GM12878 (cell line): ENCODE results near the gene RALGPS2. TPM values are rescaled to one million over a fixed set of nuclear protein-coding genes. Genes with fewer than 3 reads are reported as not detected.

ENCODE experiments used
- ATAC-seq: fragments of 200-7000 bp; cut with Tn5 transposase; 3 replicates; pipeline ENCODE4 v1.9.1; 2020; ENCODE audit warnings: mild to moderate bottlenecking, moderate library complexity
- BruUV-seq: library from RNA; stranded (reverse); fragments of 400-500 nt; replicated peaks from 2 replicates; lab custom pipeline; 2021; lab: Mats Ljungman, UMichigan
- CTCF ChIA-PET: fragments of 300-600 bp; sonication (Branson Sonifier 250); formaldehyde crosslinking; extraction: SDS; loops from one replicate; lab custom pipeline; 2021; ENCODE audit warnings: inconsistent platforms; lab: Yijun Ruan, JAX
- POLR2A ChIA-PET: fragments of 350-600 bp; formaldehyde crosslinking; extraction: SDS; loops from one replicate; lab custom pipeline; 2021; ENCODE audit warnings: inconsistent platforms; lab: Charles Lee
- RAD21 ChIA-PET: fragments of 300-600 bp; sonication (Branson Sonifier 250); formaldehyde crosslinking; loops from one replicate; lab custom pipeline; 2023; ENCODE audit warnings: antibody characterized with exemption; ENCODE audit not compliant: unreplicated experiment; lab: Charles Lee
- SMC1A ChIA-PET: fragments of 300-600 bp; sonication (Branson Sonifier 250); formaldehyde crosslinking; loops from one replicate; lab custom pipeline; 2023; ENCODE audit not compliant: unreplicated experiment, uncharacterized antibody; lab: Charles Lee
- DNase-seq: peaks from one replicate; pipeline ENCODE4 v3.0.0-alpha.2; 2011; ENCODE audit warnings: low read depth, low spot score
- FAIRE-seq: peaks from 3 replicates; lab custom pipeline; 2011; peaks lifted over from hg19 to GRCh38; lab: Jason Lieb, UNC
- H2AFZ ChIP-seq: 2 replicates; pipeline ENCODE4 v1.6.0; 2011; ENCODE audit warnings: low read depth, low read length, control low read depth; ENCODE audit not compliant: control insufficient read depth
- H3K27ac ChIP-seq: 2 replicates; pipeline ENCODE4 v1.5.1; 2011; ENCODE audit warnings: control low read depth; ENCODE audit not compliant: control insufficient read depth, insufficient read depth
- H3K27me3 ChIP-seq, 2 experiments: replicated peaks in 1 of 2; 2 replicates each; pipeline versions ENCODE4 v1.6.0 to v1.6.1; 2011; ENCODE audit warnings: low read length in 1 of 2; ENCODE audit not compliant: control insufficient read depth in 2 of 2, insufficient read depth in 2 of 2
- H3K36me3 ChIP-seq, 2 experiments: 2 replicates each; pipeline ENCODE4 v1.5.1; 2011; ENCODE audit warnings: low read length in 1 of 2; ENCODE audit not compliant: control insufficient read depth in 2 of 2, insufficient read depth in 2 of 2
- H3K4me1 ChIP-seq: 2 replicates; pipeline ENCODE4 v1.6.1; 2011; ENCODE audit warnings: mild to moderate bottlenecking, low read length, moderate library complexity, mixed read lengths; ENCODE audit not compliant: control insufficient read depth, insufficient read depth
- H3K4me2 ChIP-seq: 2 replicates; pipeline ENCODE4 v1.6.0; 2011; ENCODE audit warnings: control low read depth; ENCODE audit not compliant: control insufficient read depth, insufficient read depth
- H3K4me3 ChIP-seq: fragments of 200-600 bp; sonication (generic); 2 replicates; pipeline ENCODE4 v1.5.1; 2016
- H3K79me2 ChIP-seq: 2 replicates; pipeline ENCODE4 v1.6.0; 2011; ENCODE audit warnings: low read length; ENCODE audit not compliant: control insufficient read depth, insufficient read depth
- H3K9ac ChIP-seq: 2 replicates; pipeline ENCODE4 v1.8.0; 2011; ENCODE audit warnings: low read length, control low read depth, mixed read lengths; ENCODE audit not compliant: control insufficient read depth, insufficient read depth
- H3K9me3 ChIP-seq: replicated peaks from 3 replicates; pipeline ENCODE4 v1.5.1; 2011; ENCODE audit warnings: mild to moderate bottlenecking, low read length; ENCODE audit not compliant: control insufficient read depth, insufficient read depth
- H4K20me1 ChIP-seq: 2 replicates; pipeline ENCODE4 v1.6.0; 2011; ENCODE audit not compliant: control insufficient read depth, insufficient read depth
- CHD2 ChIP-seq: IDR thresholded peaks from 2 replicates; pipeline ENCODE4 v1.6.1; 2011; ENCODE audit warnings: low read depth, low read length, improper control_type of control experiment, borderline replicate concordance
- IRF4 ChIP-seq: IDR thresholded peaks from 2 replicates; pipeline ENCODE4 v1.6.1; 2011; ENCODE audit warnings: low read depth, low read length
- MTA2 ChIP-seq: fragments of 450-650 bp; IDR thresholded peaks from 2 replicates; pipeline ENCODE4 v1.6.1; 2016; ENCODE audit warnings: low read depth, mild to moderate bottlenecking, moderate library complexity
- NFIC ChIP-seq: IDR thresholded peaks from 2 replicates; pipeline ENCODE4 v1.6.1; 2012; ENCODE audit warnings: low read depth, mild to moderate bottlenecking, inconsistent platforms, low read length, moderate library complexity
- NFYA ChIP-seq: IDR thresholded peaks from 2 replicates; pipeline ENCODE4 v1.6.1; 2011; ENCODE audit warnings: low read depth, mild to moderate bottlenecking, low read length, improper control_type of control experiment, borderline replicate concordance
- PAX5 ChIP-seq: IDR thresholded peaks from 2 replicates; pipeline ENCODE4 v1.6.1; 2011; ENCODE audit warnings: low read depth, low read length, borderline replicate concordance
- POLR2AphosphoS5 ChIP-seq: IDR thresholded peaks from 2 replicates; pipeline ENCODE4 v1.6.1; 2011; ENCODE audit warnings: mild to moderate bottlenecking, low read length, inconsistent platforms
- RBBP5 ChIP-seq: fragments of 200-600 bp; sonication (generic); conservative IDR thresholded peaks from 2 replicates; pipeline ENCODE4 v1.6.1; 2016
- RFX5 ChIP-seq: IDR thresholded peaks from 2 replicates; pipeline ENCODE4 v1.6.1; 2011; ENCODE audit warnings: low read depth, low read length, improper control_type of control experiment
- SMC3 ChIP-seq: IDR thresholded peaks from 2 replicates; pipeline ENCODE4 v1.6.1; 2011; ENCODE audit warnings: low read length, improper control_type of control experiment, borderline replicate concordance
- ZNF384 ChIP-seq: IDR thresholded peaks from 2 replicates; pipeline ENCODE4 v1.6.1; 2012; ENCODE audit warnings: low read depth, mild to moderate bottlenecking, low read length, improper control_type of control experiment, borderline replicate concordance
- WGBS: methylation state at CpG from one replicate; pipeline ENCODE4 v1.1.6; 2016; ENCODE audit warnings: low lambda C conversion rate; ENCODE audit not compliant: insufficient replicate concordance, insufficient coverage; ENCODE audit errors: missing lambda C conversion rate; 5-methylcytosine and 5-hydroxymethylcytosine counted together
- in situ Hi-C: fragments of 300-500 bp; cut with MboI; formaldehyde crosslinking; loops from 9 replicates; pipeline ENCODE4 v1.14.3; 2018; ENCODE audit warnings: mixed read lengths
- intact Hi-C: fragments of 100-400 bp; cut with micrococcal nuclease; formaldehyde crosslinking; loops from one replicate; pipeline ENCODE4 v1.14.2; 2022; ENCODE audit not compliant: unreplicated experiment
- polyA plus RNA-seq, 11 experiments: library from polyadenylated mRNA; depleted of rRNA in 4 of 11; unstranded in 6 of 11; stranded (reverse) in 5 of 11; fragments of >200 nt; fragmentation: Nextera tagmentation in 4 of 11; fragmentation: Illumina TruSeq in 1 of 11; extraction: Ambion mirVana in 4 of 11; extraction: Trizol in 1 of 11; gene quantifications; 1 replicate in 1 of 11; 2 replicates in 10 of 11; pipeline versions ENCODE4 v1.2.1 to v1.2.3, GENCODE V29; 2011 to 2016; ENCODE audit warnings: inconsistent platforms in 2 of 11, missing spikeins in 2 of 11, low read depth in 1 of 11
- total RNA-seq, 4 experiments: library from RNA; depleted of rRNA in 3 of 4; stranded (reverse); fragments of >200 nt in 3 of 4; fragmentation: Illumina TruSeq in 1 of 4; extraction: Trizol in 1 of 4; gene quantifications; 2 replicates each; pipeline versions ENCODE4 v1.2.1 to v1.2.3, GENCODE V29; 2013 to 2021
- TF ChIP-seq, protein P1 (sequence below): IDR thresholded peaks from 2 replicates; pipeline ENCODE4 v1.6.1; 2012; ENCODE audit warnings: improper control_type of control experiment, low read depth, low read length; ENCODE audit not compliant: insufficient replicate concordance

RALGPS2 gene
- total and polyA plus RNA-seq, 10 of the 15 experiments (the other 5 are each of a cell fraction or from before 2014, with no cell fraction given), result 0.08 to 3.7 (median 0.50) TPM

- intact Hi-C loops, result no loop called here
- CTCF ChIA-PET, result no interaction called here
Observed at GRCh38 chr1:178966312-178966711, 241.3 kb downstream of the RALGPS2 start.

GRCh38 chr1:178969226-178969987 is 244.4 kb downstream of the RALGPS2 start:
- Histone ChIP-seq H3K4me2 (no peak overlapping the region), H3K9me3 (peaks cover 3% of the 10 kb centered on the region; the same call in 1 of the 3 replicates), H4K20me1 (no peaks in the 10 kb centered on the region), H3K36me3 (no peaks in the 10 kb centered on the region), H3K79me2 (no peaks in the 10 kb centered on the region), H3K27ac (no peak overlapping the region), H3K27me3 (no peaks in the 10 kb centered on the region), H3K4me1 (peaks cover 15% of the 10 kb centered on the region), H3K9ac (no peak overlapping the region), H2AFZ (no peak overlapping the region), H3K4me3 (no peak overlapping the region)
- ChIA-PET RAD21 (no interaction called here), SMC1A (no interaction called here), CTCF (interaction anchor here (1.6 kb wide), 1 partner anchor 33 kb away, joined by 3 read pairs; no protein-coding TSS in a partner anchor), POLR2A (no interaction called here)
- in situ Hi-C loops, result no loop called here
- DNase-seq (no peak), FAIRE-seq (no peak), ATAC-seq (no peak)
- TF ChIP-seq CHD2, result no peak
- TF ChIP-seq POLR2AphosphoS5, result no peak
- TF ChIP-seq SMC3, result no peak
- no peak for TF ChIP-seq RBBP5
- TF ChIP-seq, protein P1, sequence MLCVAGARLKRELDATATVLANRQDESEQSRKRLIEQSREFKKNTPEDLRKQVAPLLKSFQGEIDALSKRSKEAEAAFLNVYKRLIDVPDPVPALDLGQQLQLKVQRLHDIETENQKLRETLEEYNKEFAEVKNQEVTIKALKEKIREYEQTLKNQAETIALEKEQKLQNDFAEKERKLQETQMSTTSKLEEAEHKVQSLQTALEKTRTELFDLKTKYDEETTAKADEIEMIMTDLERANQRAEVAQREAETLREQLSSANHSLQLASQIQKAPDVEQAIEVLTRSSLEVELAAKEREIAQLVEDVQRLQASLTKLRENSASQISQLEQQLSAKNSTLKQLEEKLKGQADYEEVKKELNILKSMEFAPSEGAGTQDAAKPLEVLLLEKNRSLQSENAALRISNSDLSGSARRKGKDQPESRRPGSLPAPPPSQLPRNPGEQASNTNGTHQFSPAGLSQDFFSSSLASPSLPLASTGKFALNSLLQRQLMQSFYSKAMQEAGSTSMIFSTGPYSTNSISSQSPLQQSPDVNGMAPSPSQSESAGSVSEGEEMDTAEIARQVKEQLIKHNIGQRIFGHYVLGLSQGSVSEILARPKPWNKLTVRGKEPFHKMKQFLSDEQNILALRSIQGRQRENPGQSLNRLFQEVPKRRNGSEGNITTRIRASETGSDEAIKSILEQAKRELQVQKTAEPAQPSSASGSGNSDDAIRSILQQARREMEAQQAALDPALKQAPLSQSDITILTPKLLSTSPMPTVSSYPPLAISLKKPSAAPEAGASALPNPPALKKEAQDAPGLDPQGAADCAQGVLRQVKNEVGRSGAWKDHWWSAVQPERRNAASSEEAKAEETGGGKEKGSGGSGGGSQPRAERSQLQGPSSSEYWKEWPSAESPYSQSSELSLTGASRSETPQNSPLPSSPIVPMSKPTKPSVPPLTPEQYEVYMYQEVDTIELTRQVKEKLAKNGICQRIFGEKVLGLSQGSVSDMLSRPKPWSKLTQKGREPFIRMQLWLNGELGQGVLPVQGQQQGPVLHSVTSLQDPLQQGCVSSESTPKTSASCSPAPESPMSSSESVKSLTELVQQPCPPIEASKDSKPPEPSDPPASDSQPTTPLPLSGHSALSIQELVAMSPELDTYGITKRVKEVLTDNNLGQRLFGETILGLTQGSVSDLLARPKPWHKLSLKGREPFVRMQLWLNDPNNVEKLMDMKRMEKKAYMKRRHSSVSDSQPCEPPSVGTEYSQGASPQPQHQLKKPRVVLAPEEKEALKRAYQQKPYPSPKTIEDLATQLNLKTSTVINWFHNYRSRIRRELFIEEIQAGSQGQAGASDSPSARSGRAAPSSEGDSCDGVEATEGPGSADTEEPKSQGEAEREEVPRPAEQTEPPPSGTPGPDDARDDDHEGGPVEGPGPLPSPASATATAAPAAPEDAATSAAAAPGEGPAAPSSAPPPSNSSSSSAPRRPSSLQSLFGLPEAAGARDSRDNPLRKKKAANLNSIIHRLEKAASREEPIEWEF, result no peak
- TF ChIP-seq ZNF384, result no peak
- no peak for TF ChIP-seq RFX5
- BruUV-seq, result no TSS peak
- 35% methylated on average over 9 of the region's 9 CpGs for WGBS
- intact Hi-C loops, result no loop called here

More at GRCh38 chr1:178966312-178966711, 241.3 kb downstream of the RALGPS2 start:
- ChIA-PET POLR2A (no interaction called here), RAD21 (no interaction called here), SMC1A (no interaction called here)
- Histone ChIP-seq H3K4me2 (no peak overlapping the region), H4K20me1 (no peaks in the 10 kb centered on the region), H2AFZ (no peak overlapping the region), H3K4me3 (no peak overlapping the region), H3K27me3 (no peaks in the 10 kb centered on the region), H3K36me3 (no peaks in the 10 kb centered on the region), H3K79me2 (no peaks in the 10 kb centered on the region), H3K27ac (no peak overlapping the region), H3K9ac (no peak overlapping the region), H3K9me3 (peaks cover 3% of the 10 kb centered on the region; the same call in 1 of the 3 replicates), H3K4me1 (no peaks in the 10 kb centered on the region)
- BruUV-seq, result no TSS peak
- no peak for TF ChIP-seq PAX5
- no peak for TF ChIP-seq NFYA
- no peak for TF ChIP-seq IRF4
- no peak for TF ChIP-seq MTA2
- no peak for TF ChIP-seq NFIC
- no peak for ATAC-seq
- in situ Hi-C loops, result no loop called here
- DNase-seq, result no peak
- no peak for FAIRE-seq
